Tibial nerve (tissue), 4 donors: ENCODE data around the gene CELF6.

Source experiments
- CTCF ChIP-seq, 5 experiments: fragments of 200-600 bp in 3 of 5; fragments of 450-650 bp in 2 of 5; sonication (generic) in 3 of 5; IDR thresholded peaks; one replicate each; pipeline ENCODE4 v1.5.1; 2016 to 2019; ENCODE audit warnings: antibody characterized with exemption in 5 of 5, mild to moderate bottlenecking in 3 of 5, moderate library complexity in 2 of 5
- EP300 ChIP-seq, 2 donors: sonication (generic); formaldehyde crosslinking; IDR thresholded peaks; one replicate each; pipeline ENCODE4 v1.6.1; 2017; ENCODE audit warnings: antibody characterized with exemption in 2 of 2, mild to moderate bottlenecking in 1 of 2
- POLR2A ChIP-seq, 2 donors: fragments of 450-650 bp; IDR thresholded peaks; one replicate each; pipeline ENCODE4 v1.6.1; 2017; ENCODE audit warnings: antibody characterized with exemption in 2 of 2, mild to moderate bottlenecking in 2 of 2, moderate library complexity in 2 of 2

- TF ChIP-seq POLR2A (IDR thresholded peaks at IDR 0.05): no peak
- TF ChIP-seq CTCF (IDR thresholded peaks at IDR 0.05): no peak
- no peak for TF ChIP-seq EP300 (IDR thresholded peaks at IDR 0.05)
Observed at GRCh38 chr15:72334842-72335241, 14.9 kb upstream of the CELF6 start.
